Hepatocyte (in vitro differentiated cells): ENCODE results near the gene CFAP92.

ENCODE experiments used
- CTCF ChIP-seq: fragments of 200-600 bp; sonication (generic); IDR thresholded peaks from 2 replicates; pipeline ENCODE4 v1.5.1; 2016; ENCODE audit warnings: antibody characterized with exemption, mild to moderate bottlenecking; ENCODE audit not compliant: poor library complexity
- EZH2 ChIP-seq: fragments of 200-600 bp; sonication (generic); IDR thresholded peaks from 2 replicates; pipeline ENCODE4 v1.6.1; 2016; ENCODE audit warnings: antibody characterized with exemption, mild to moderate bottlenecking, borderline replicate concordance
- EZH2phosphoT487 ChIP-seq: fragments of 200-600 bp; sonication (generic); IDR thresholded peaks from one replicate; pipeline ENCODE4 v1.6.1; 2018; ENCODE audit warnings: antibody characterized with exemption, mild to moderate bottlenecking, low read depth, moderate library complexity; ENCODE audit not compliant: unreplicated experiment, severe bottlenecking

- TF ChIP-seq CTCF (no peak), EZH2phosphoT487 (no peak), EZH2 (no peak)
Observed at GRCh38 chr3:129030611-129031010, 36.7 kb upstream of the CFAP92 start.
